HTR-8/SVneo (cell line): ENCODE results near the gene ARL5A.
"Not testable (repeated sequence)": the region's sequence is repeated elsewhere in the genome, so short reads cannot be mapped to it uniquely, and the experiment has no call there.

Source experiments
- DNase-seq: peaks from one replicate; pipeline ENCODE4 v3.0.0; 2011; ENCODE audit warnings: low spot score, mixed read lengths; ENCODE audit not compliant: insufficient read length
- FAIRE-seq: peaks from 2 replicates; lab custom pipeline; 2011; peaks lifted over from hg19 to GRCh38; lab: Jason Lieb, UNC

The ARL5A gene

GRCh38 chr2:151828143-151828889 is at the start of gene ARL5A:
TSS of gene ARL5A (minus strand) at chr2:151828421. CDS start at chr2:151828176, 245 bp downstream.
- FAIRE-seq, result peak; percentile 89
- peak; percentile 79 for DNase-seq

GRCh38 chr2:151875631-151876030 is 47.4 kb upstream of the ARL5A start:
- FAIRE-seq, result not testable (repeated sequence)

DNA sequence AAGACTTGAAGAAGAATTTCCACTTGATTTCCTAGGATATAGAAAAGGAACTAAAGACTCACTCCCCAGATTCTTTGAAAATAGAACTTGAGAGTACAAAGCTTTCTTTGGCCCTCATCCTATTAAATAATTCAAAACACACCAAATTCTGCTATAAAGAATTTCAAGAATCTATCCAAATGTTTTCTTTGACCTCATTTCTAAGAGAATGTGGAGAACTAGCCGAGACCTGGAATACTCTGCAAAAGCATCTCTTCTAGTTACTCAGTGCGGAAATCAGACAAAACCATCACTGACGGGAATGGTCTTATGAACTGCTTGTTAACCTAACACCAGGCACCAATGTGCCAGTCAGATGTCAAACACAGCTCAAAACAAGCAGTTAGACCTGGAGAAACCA is 44.2 kb upstream of the ARL5A start:
- FAIRE-seq (no peak), DNase-seq (no peak)

More at GRCh38 chr2:151875631-151876030, 47.4 kb upstream of the ARL5A start:
- DNase-seq, result not testable (repeated sequence)

DNA sequence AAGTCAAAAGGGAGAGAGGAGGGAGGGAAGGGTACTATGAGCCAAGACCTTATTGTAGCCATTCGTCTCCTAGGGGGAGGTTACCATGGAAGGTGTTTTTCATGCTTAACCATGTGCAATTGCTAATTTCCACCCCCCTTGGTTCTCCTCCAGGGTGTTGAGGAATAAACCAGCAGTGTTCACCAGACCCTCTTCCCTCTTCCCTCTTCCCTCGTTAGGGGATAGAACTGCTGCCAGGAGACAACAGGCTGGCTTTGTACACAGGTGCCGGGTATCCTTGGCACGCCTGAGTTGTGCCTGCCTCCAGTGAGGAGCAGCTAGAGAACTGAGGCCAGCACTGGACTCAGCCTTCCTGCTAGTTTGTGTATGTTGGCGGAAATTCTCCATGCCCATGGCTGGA is 41.1 kb upstream of the ARL5A start:
- DNase-seq (no peak), FAIRE-seq (no peak)

GRCh38 chr2:151862700-151863099 is 34.5 kb upstream of the ARL5A start:
- DNase-seq, result no peak
- FAIRE-seq, result no peak

DNA sequence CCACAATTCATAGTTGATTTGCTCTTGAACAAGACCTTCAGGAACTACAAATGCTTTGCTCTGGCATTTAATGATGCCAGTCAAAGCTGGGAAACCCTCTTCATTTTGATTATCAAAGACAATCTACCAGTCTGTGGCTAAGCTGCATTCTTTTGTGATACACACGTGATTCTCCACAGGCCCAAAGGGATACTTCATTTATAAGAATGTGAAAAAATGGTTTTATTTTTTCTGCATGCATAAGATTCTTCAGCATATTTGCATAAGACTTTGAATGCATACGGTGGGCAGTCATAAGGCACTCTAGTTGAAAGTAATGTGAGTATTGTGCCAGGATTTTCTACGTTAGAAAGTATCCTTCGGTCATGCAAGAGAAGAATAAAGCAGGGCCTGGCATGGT is 33.0 kb upstream of the ARL5A start:
- FAIRE-seq (no peak), DNase-seq (no peak)

DNA sequence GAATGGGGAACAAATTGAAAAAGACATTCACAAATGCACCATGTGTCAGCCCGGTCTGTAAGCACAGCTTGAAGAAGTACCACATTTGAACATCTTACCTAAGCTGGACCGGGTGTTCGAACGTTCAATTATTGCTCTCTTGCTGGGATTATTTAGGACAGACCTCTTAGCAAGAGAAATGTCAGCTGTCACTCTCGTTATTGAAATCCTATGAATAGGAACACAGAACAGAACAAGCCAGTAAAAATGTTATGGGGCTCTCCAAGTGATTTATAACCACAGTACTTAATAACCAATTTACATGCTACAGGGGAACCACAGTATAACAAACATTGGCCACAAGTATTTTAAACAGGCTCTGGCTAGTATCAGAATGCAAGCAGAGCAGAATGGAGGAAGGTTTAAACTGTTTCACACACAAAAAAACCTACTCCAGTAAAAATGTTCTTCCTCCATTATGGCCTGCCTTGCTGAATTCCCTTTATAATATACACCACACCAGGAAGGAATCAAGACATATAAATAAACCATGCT is 32.5 kb upstream of the ARL5A start:
- FAIRE-seq (no peak), DNase-seq (no peak)

DNA sequence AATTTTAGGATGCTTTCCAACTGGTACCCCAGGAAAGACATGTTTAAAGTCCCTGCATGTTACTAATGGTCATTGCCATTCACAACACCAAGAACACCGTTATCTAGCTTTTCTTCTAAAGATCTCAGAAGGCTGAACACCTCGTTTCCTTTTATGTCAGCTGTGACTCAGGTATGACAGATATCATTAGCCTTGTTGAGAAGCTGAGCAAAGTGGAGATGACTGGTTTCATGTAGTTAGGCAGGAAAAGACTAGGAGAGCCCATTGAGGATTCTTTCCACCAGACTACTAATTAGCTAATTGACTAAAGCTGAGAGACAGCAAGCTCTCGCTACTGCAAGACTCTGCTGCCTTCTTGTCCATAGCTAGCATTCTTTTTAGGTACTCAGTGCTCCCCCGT is 32.0 kb upstream of the ARL5A start:
- DNase-seq, result no peak
- FAIRE-seq, result no peak

GRCh38 chr2:151857650-151858049 is 29.4 kb upstream of the ARL5A start:
- no peak for FAIRE-seq
- no peak for DNase-seq

DNA sequence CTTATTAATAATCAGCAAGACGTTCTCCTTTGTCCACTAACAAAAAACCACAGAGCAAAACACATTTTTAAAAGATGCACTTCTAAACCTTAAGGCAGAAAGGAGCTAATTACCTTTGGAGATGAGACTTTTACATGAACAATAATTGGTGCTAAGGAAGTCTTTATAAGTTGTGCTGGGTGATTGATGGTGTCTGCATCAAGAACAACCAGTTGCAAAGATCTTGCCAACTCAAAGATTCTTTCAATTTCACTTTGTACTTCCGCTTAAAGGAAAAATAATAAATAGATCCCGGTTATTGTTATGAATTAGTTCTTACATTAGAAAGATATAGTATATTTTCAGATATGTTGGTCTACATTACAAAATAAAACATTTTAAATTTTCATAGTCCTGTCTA is 26.9 kb upstream of the ARL5A start:
- no peak for FAIRE-seq
- no peak for DNase-seq

- DNase-seq (no peak), FAIRE-seq (no peak)
These were observed 25.0 kb upstream of the ARL5A start for GRCh38 chr2:151853070-151853758.

DNA sequence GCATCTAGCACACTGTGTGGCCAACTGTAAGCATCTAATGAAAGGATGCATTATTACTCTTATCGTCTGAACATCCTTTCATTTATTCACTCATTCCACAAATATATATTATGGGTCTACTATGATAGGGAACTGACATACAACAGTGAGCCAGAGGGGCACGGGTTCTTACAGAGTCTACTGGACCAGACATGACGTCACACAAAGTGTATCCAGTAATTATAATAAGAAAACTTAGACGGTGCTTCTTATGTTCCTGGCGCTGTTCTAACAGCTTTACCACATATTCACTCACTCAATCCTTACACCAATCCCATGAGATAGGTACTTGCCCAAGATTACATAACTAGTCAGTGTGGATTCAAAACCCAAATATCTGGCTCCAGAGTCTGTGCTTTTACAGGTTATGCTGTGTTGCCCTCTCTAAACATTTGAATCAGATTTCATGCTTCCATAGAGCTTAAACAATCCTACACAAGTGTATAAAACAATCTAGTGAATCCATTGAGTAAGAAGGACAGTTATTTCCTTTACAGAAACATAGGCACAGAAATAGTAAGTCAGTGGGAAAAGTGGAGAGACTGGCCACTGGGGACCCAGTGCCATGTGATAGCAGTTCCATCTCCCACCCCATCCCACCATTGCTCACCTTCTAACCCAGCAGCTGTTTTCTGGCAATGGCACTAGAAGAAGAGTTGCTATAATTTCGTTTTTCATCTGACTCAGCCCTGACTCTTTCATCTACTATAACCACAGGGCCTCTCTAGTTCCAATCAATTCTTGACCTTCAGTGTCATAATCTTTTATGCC is 24.2 kb upstream of the ARL5A start:
- DNase-seq, result no peak
- FAIRE-seq, result no peak

- FAIRE-seq (no peak), DNase-seq (no peak)
These were observed 23.5 kb upstream of the ARL5A start for GRCh38 chr2:151851761-151852160.

DNA sequence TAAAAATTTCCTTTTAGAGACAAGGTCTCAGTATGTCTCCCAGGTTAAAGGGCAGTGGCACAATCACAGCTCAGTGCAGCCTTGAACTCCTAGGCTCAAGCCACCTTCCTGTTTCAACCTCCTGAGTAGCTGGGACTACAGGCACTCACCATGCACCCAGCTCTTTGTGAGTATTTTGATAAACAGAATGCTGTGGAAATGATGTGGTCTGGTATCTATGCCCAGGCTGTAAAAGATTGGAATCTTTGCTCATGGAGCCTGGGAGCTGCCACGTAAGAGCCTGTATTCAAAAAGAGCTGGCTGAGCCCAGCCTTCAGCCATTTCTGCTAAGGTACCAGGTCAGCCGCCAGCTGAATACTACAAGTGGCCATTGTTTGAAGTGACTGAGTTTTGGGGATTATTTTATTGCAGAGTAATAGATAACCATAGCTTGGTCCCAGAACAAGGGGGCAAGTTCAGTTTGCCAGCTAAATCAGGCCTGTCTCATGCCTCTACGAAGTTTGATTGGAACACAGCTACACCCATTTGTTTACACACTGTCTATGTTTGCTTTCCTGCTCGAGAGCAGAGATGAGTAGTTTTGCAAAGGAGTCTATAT is 21.3 kb upstream of the ARL5A start:
- FAIRE-seq (no peak), DNase-seq (no peak)

- DNase-seq (no peak), FAIRE-seq (no peak)
These were observed 17.7 kb upstream of the ARL5A start for GRCh38 chr2:151845884-151846283.

DNA sequence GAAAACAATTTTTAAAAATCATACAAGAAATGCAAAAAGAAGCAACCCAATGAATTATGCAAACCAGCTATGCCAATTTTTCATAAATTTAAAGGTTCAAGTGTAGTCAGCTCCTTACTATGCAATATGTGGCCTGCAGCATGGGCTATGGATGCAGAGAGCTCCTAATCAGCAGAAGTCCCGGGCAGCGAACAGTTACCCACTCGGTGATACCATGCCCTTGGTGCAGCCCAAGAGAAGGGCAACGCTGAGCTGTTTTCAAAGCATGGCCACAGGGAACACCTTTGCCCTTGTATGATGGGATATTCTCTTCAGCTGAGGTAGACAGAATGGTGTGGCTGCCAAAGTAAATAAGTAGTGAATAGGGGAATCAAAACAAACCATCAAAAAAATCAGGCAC is 17.3 kb upstream of the ARL5A start:
- FAIRE-seq (no peak), DNase-seq (no peak)

GRCh38 chr2:151844211-151844896 is 16.1 kb upstream of the ARL5A start:
- DNase-seq, result no peak

DNA sequence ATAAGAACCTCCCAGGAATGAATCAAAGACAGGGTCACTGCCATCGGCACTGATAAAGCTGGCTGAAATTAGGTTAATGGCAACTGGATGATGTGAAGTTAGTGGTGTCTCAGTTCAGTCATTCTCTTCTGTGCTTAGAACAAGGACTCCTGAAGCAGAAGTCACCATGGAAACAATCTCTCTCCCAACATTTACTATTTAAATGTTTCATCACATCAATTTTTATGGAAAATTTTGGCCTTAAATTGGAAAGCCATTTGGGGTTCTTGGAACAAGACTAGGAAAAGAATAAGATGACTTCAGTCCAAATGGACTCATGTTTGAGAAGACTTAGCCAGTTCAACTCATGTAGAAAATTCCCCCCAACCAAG is 15.5 kb upstream of the ARL5A start:
- DNase-seq (no peak), FAIRE-seq (no peak)

More at GRCh38 chr2:151844211-151844896, 16.1 kb upstream of the ARL5A start:
- FAIRE-seq, result no peak

DNA sequence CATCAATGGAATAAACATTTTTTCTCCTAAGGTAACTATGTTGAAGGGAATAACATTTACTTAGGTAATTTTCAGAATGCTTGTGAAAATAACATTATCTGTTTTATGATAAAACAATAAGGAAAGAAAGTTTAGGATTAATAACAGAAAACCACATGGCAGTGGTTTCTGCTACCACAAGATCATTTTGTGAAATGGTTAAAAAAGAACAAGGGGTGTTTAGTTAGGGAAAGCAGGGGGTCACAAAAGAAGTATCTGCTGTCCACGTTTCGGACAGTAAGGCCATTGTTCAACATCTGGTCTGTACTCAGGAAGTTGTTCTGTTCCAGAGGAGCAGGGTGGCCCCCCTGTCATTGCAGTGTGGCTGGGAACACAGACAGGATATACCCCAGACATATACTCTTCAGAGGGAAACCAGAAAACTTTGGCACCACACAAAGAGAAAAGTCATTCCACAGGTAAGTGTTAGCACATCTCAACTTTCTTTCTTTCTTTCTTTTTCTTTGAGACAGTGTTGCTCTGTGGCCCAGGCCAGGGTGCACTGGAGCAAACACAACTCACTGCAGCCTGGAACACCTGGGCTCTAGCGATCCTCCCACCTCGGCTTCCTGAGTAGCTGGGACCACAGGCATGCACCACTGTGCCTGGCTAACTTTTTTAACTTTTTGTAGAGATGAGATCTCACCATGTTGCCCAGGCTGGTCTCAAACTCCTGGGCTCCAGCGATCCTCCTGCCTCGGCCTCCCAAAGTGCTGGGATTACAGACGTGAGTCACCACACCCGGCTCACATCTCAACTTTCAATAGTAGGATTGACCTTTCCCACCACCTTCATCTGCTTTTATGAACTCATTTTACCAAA is 14.8 kb upstream of the ARL5A start:
- FAIRE-seq (no peak), DNase-seq (no peak)
